SK-N-SH treated with all-trans-retinoic acid at 6 μM for 48 hours (cell line): Measurements from ENCODE around the gene DHODH.

Source experiments
- CREB5 ChIP-seq: fragments of 250-450 bp; sonication (Bioruptor Pico); IDR thresholded peaks from 2 replicates; pipeline ENCODE4 v1.5.1; 2020; ENCODE audit warnings: low read depth, mild to moderate bottlenecking, moderate library complexity
- CSRNP3 ChIP-seq: fragments of 250-450 bp; sonication (Bioruptor Pico); IDR thresholded peaks from 2 replicates; pipeline ENCODE4 v1.5.1; 2021; ENCODE audit warnings: mild to moderate bottlenecking, moderate library complexity
- ESRRG ChIP-seq: fragments of 250-450 bp; sonication (Bioruptor Pico); IDR thresholded peaks from 2 replicates; pipeline ENCODE4 v1.6.1; 2021; ENCODE audit warnings: mild to moderate bottlenecking
- ISL1 ChIP-seq: fragments of 250-450 bp; sonication (Bioruptor Pico); IDR thresholded peaks from 2 replicates; pipeline ENCODE4 v2.1.2; 2022; ENCODE audit warnings: mild to moderate bottlenecking, moderate library complexity
- PATZ1 ChIP-seq: fragments of 250-450 bp; sonication (Bioruptor Pico); IDR thresholded peaks from 2 replicates; pipeline ENCODE4 v1.8.0; 2020; ENCODE audit warnings: mild to moderate bottlenecking, moderate library complexity, borderline replicate concordance
- PPARA ChIP-seq: fragments of 250-450 bp; sonication (Bioruptor Pico); IDR thresholded peaks from 2 replicates; pipeline ENCODE4 v1.5.0; 2020; ENCODE audit warnings: mild to moderate bottlenecking, borderline replicate concordance
- RARB ChIP-seq: fragments of 250-450 bp; sonication (Bioruptor Pico); IDR thresholded peaks from 2 replicates; pipeline ENCODE4 v1.8.0; 2021; ENCODE audit warnings: mild to moderate bottlenecking, moderate library complexity
- TCF4 ChIP-seq: fragments of 250-450 bp; sonication (Bioruptor Pico); IDR thresholded peaks from 2 replicates; pipeline ENCODE4 v1.8.0; 2021; ENCODE audit warnings: mild to moderate bottlenecking, moderate library complexity, borderline replicate concordance
- TSHZ2 ChIP-seq: fragments of 250-450 bp; sonication (Bioruptor Pico); IDR thresholded peaks from 2 replicates; pipeline ENCODE4 v1.5.0; 2020; ENCODE audit warnings: mild to moderate bottlenecking, moderate library complexity
- ZC3H10 ChIP-seq: fragments of 250-450 bp; sonication (Bioruptor Pico); IDR thresholded peaks from 2 replicates; pipeline ENCODE4 v1.5.1; 2021; ENCODE audit warnings: mild to moderate bottlenecking, moderate library complexity
- ZFP3 ChIP-seq: fragments of 250-450 bp; sonication (Bioruptor Pico); IDR thresholded peaks from 2 replicates; pipeline ENCODE4 v1.5.0; 2020; ENCODE audit warnings: mild to moderate bottlenecking, moderate library complexity
- ZFP30 ChIP-seq: fragments of 450-650 bp; formaldehyde crosslinking; IDR thresholded peaks from 2 replicates; pipeline ENCODE4 v1.5.0; 2022; ENCODE audit warnings: mild to moderate bottlenecking, moderate library complexity
- ZNF565 ChIP-seq: fragments of 450-650 bp; formaldehyde crosslinking; conservative IDR thresholded peaks from 2 replicates; pipeline ENCODE4 v1.5.0; 2020; ENCODE audit warnings: low read depth, mild to moderate bottlenecking, moderate library complexity
- ZNF8 ChIP-seq: fragments of 450-650 bp; formaldehyde crosslinking; IDR thresholded peaks from 2 replicates; pipeline ENCODE4 v1.5.0; 2020; ENCODE audit warnings: mild to moderate bottlenecking, moderate library complexity

GRCh38 chr16:72023962-72024361 is 15.4 kb downstream of the DHODH start:
- no peak for TF ChIP-seq ZFP3
- TF ChIP-seq ZFP30 (CRISPR knock-in tag), result no peak
- TF ChIP-seq RARB, result no peak
- TF ChIP-seq CREB5 (CRISPR knock-in tag), result no peak
- TF ChIP-seq ZNF8 (CRISPR knock-in tag), result no peak
- TF ChIP-seq PATZ1 (CRISPR knock-in tag), result no peak
- no peak for TF ChIP-seq TCF4
- no peak for TF ChIP-seq ZNF565 (CRISPR knock-in tag)
- TF ChIP-seq TSHZ2 (CRISPR knock-in tag), result no peak
- TF ChIP-seq ZC3H10 (CRISPR knock-in tag), result no peak
- no peak for TF ChIP-seq ISL1 (CRISPR knock-in tag)
- TF ChIP-seq ESRRG (CRISPR knock-in tag), result no peak
- no peak for TF ChIP-seq CSRNP3 (CRISPR knock-in tag)
- TF ChIP-seq PPARA, result no peak
